Tongue (tissue), 2 donors: ENCODE data around the gene SRCIN1. TPM values are rescaled to one million over a fixed set of nuclear protein-coding genes. Genes with fewer than 3 reads are reported as not detected.
A peak's percentile ranks its signal among the peaks of the same experiment; 100 is the strongest.

Experiments
- DNase-seq: peaks from one replicate; pipeline ENCODE4 v3.0.0-alpha.2; 2015
- total RNA-seq: library from RNA; depleted of rRNA; stranded (reverse); fragments of >200 nt; gene quantifications from one replicate; pipeline ENCODE4 v1.2.3, GENCODE V29; 2014

The SRCIN1 gene
- total RNA-seq, 1 donor from 2014 or later: 1.0 TPM

- DNase-seq: peak; percentile 78
These were observed 25.8 kb downstream of the SRCIN1 start for GRCh38 chr17:38579934-38580333.

GRCh38 chr17:38579083-38579480, 26.7 kb downstream of the SRCIN1 start:
- DNase-seq: no peak

GRCh38 chr17:38578229-38579082, 27.3 kb downstream of the SRCIN1 start:
- DNase-seq: no peak

- DNase-seq: no peak
These were observed 28.0 kb downstream of the SRCIN1 start for GRCh38 chr17:38577645-38578173.

- no peak for DNase-seq
These were observed 28.5 kb downstream of the SRCIN1 start for GRCh38 chr17:38577244-38577643.

- DNase-seq: no peak
These were observed 30.0 kb downstream of the SRCIN1 start for GRCh38 chr17:38575781-38576180.

GRCh38 chr17:38574712-38575111, 31.0 kb downstream of the SRCIN1 start:
- DNase-seq: no peak

GRCh38 chr17:38572669-38573365, 32.9 kb downstream of the SRCIN1 start:
- DNase-seq: peak; percentile 59

- DNase-seq: no peak
These were observed 33.7 kb downstream of the SRCIN1 start for GRCh38 chr17:38571833-38572668.

- DNase-seq: no peak
These were observed 35.8 kb downstream of the SRCIN1 start for GRCh38 chr17:38569701-38570512.

GRCh38 chr17:38568845-38569510, 36.8 kb downstream of the SRCIN1 start:
- no peak for DNase-seq

- no peak for DNase-seq
These were observed 37.5 kb downstream of the SRCIN1 start for GRCh38 chr17:38568274-38568673.

- no peak for DNase-seq
These were observed 38.4 kb downstream of the SRCIN1 start for GRCh38 chr17:38567350-38567749.

- DNase-seq: no peak
These were observed 39.1 kb downstream of the SRCIN1 start for GRCh38 chr17:38566666-38567031.

GRCh38 chr17:38565853-38566665, 39.7 kb downstream of the SRCIN1 start:
- no peak for DNase-seq

- no peak for DNase-seq
These were observed 40.9 kb downstream of the SRCIN1 start for GRCh38 chr17:38564869-38565268.

GRCh38 chr17:38564254-38564837, 41.4 kb downstream of the SRCIN1 start:
- no peak for DNase-seq

GRCh38 chr17:38563362-38564253, 42.1 kb downstream of the SRCIN1 start:
- DNase-seq: no peak

GRCh38 chr17:38562903-38563302, 42.8 kb downstream of the SRCIN1 start:
- no peak for DNase-seq
